ENCODE data around the gene VAV1.

GRCh38 chr19:6851359-6851758 lies 78.9 kb downstream of the VAV1 start:
- TF ChIP-seq RBAK (CRISPR knock-in tag; IDR thresholded peaks at IDR 0.05) (no peak), SP2 (CRISPR knock-in tag; IDR thresholded peaks at IDR 0.05) (no peak), HMGXB4 (CRISPR knock-in tag; IDR thresholded peaks at IDR 0.05; ENCODE audit: borderline replicate concordance in 1 of 2, low read depth in 1 of 2) (no peak), CTCF (CRISPR knock-in tag; IDR thresholded peaks at IDR 0.05) (no peak), CBX5 (CRISPR knock-in tag; IDR thresholded peaks at IDR 0.05; ENCODE audit: borderline replicate concordance) (no peak), HOMEZ (CRISPR knock-in tag; IDR thresholded peaks at IDR 0.05; ENCODE audit: low read depth) (no peak), BHLHE40 (IDR thresholded peaks at IDR 0.05; ENCODE audit: low read length) (no peak), FOXA1 (IDR thresholded peaks at IDR 0.05) (no peak), FOXA1 (CRISPR knock-in tag; IDR thresholded peaks at IDR 0.05) (no peak), ZNF280D (CRISPR knock-in tag; IDR thresholded peaks at IDR 0.05) (no peak), CERS6 (CRISPR knock-in tag; IDR thresholded peaks at IDR 0.05) (no peak), PBX3 (CRISPR knock-in tag; IDR thresholded peaks at IDR 0.05; ENCODE audit: borderline replicate concordance) (no peak)
